Spleen (tissue), 7 donors: ENCODE data around the gene NCOR1.

ENCODE experiments used
- CTCF ChIP-seq, 11 experiments: fragments of 200-600 bp in 7 of 11; fragments of 450-650 bp in 4 of 11; sonication (generic) in 4 of 11; IDR thresholded peaks in 8 of 11; conservative IDR thresholded peaks in 3 of 11; 1 replicate in 7 of 11; 2 replicates in 4 of 11; pipeline versions ENCODE4 v1.4.0 to v1.8.0; 2016 to 2021; ENCODE audit warnings: antibody characterized with exemption in 11 of 11, inconsistent platforms in 4 of 11, mild to moderate bottlenecking in 1 of 11
- POLR2AphosphoS5 ChIP-seq, 3 donors: sonication (generic); formaldehyde crosslinking; IDR thresholded peaks; one replicate each; pipeline ENCODE4 v1.5.1; 2017; ENCODE audit warnings: antibody characterized with exemption in 3 of 3
- donor health status: DM: no; HTN: no; CAD: no; lungs with moderate emphysema.
- donor health status: DM: no; HTN: no; CAD: no.
- donor health status: DM: no; HTN: no; CAD: no.

- TF ChIP-seq CTCF (IDR thresholded peaks at IDR 0.05 in 8 of 11, conservative IDR thresholded peaks at IDR 0.05 in 3 of 11) (no peak), POLR2AphosphoS5 (IDR thresholded peaks at IDR 0.05) (no peak)
Measured at GRCh38 chr17:16141685-16142084, 73.6 kb downstream of the NCOR1 start.
